ENCODE measurements around the gene TP63.
"Not testable (repeated sequence)": the region's sequence is repeated elsewhere in the genome, so short reads cannot be mapped to it uniquely, and the experiment has no call there.

TP63 gene

GRCh38 chr3:189631373-189631408, at the start of gene TP63:
TSS of gene TP63 (plus strand) at chr3:189631389. CDS start at chr3:189631516, 127 bp downstream.
- FAIRE-seq (no peak), DNase-seq (ENCODE audit: low spot score) (no peak)

- no peak for DNase-seq (ENCODE audit: low spot score)
- no peak for FAIRE-seq
Observed at GRCh38 chr3:189582179-189582578, 49.0 kb upstream of the TP63 start.

DNA sequence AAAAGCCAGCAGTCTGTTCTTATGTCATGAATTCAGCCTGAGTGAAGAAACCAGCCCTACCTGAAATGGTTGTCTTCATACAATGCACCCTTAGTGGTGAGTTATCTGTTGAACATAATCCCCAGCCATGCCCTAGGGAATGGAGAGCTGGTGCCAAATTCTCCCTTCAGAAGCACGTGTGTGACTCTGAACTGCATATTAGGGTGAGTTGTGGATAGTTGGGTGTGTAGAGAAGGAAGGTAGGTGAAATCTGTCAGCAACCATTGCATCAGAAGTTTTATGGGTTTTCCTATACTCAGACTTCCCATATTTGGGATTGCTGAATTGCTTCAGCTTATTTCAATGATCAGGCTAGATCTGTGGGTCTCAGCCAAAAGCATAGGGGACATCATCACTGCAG, 46.5 kb upstream of the TP63 start:
- no peak for FAIRE-seq
- DNase-seq (ENCODE audit: low spot score) = no peak

DNA sequence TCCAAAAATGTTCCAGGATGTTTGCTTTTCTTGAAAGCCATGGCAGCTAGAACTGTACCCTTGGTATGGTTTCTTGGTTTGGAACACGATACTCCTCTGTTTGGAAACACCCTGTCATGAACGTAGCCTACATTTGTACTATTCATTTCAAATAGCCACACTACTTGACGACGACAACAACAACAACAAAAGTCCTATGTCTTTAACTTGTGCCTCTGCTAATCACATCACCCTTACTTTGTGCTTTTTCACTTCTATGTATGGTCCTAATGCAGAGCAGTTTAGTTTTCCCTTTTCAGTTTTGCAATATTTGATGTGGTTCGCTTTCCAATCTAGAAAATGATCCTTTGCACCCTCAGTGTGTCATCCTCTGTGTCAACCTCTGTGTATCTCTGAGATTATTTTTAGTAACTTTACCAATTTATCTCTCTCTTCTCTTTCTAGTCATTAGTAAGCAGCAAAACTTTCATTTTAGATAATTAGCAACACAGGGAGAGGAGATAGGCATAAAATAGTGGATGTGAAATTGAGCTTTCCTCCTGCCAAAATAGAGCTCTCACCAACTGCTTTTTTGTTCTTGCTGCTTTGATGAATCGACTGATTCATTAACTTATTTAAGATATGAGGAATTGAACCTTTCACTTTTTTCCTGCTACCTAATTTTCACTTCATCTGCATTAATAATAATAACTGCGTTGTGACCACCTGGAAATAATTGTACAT, 44.1 kb upstream of the TP63 start:
- no peak for FAIRE-seq

DNA sequence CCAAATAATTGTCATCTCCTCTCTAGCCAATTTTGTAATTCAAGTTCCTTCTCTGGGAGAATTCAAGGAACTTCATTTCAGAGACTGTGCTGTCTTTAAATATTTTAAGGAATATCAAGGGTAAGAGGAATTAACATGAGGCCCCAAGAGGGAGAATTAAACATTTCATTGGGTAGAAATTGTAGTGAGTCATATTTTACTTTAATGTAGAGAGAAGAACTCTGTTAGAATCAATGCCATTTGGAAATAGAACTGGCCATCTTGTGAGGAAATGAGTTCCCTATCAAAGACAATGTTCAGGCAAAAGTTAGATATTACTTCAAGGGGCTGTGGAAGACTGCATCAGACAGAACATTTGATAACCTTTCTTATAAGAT, 43.5 kb upstream of the TP63 start:
- no peak for DNase-seq (ENCODE audit: low spot score)
- no peak for FAIRE-seq

More for the DNA sequence above, 44.1 kb upstream of the TP63 start:
- no peak for DNase-seq (ENCODE audit: low spot score)

DNA sequence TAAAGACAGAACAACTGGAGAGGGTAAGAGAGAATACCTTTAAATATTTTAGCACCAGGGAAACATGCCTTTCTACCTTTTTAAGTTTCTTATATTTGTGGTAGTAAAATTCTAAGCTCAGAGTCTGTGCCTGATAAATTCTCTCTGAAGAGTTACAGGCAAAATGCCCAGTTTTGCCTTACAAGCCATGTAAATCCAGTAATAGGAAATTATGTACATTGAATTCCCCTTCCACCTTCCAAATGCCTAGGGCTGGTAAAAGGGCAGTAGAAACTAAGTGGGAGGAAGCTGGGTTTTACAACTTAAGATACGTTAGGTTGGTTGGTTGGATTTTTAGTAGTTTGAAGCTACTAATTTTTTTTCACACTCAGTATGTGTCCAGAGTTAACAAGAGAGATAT, 43.1 kb upstream of the TP63 start:
- DNase-seq (ENCODE audit: low spot score) = no peak
- FAIRE-seq = no peak

- no peak for DNase-seq (ENCODE audit: low spot score)
- no peak for FAIRE-seq
Observed at GRCh38 chr3:189588475-189589178, 42.6 kb upstream of the TP63 start.

DNA sequence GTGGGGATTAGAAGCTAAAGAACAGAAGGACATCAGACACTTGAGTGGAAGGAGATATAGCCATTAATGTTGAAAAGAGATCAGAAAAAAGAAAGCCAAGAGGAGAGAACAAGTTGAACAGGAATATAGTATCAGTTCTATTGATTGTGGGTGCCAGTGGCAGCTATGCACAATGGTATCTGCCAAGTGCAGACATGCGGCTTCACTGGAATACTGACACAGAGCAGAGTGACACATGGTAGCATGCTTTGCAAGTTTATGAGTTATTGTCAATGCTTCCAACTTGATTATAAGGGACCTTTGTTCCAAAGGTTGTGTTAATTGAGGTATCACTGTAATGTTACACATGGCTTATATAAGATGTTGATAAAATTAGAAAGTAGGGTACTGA, 42.0 kb upstream of the TP63 start:
- DNase-seq (ENCODE audit: low spot score) (no peak), FAIRE-seq (no peak)

DNA sequence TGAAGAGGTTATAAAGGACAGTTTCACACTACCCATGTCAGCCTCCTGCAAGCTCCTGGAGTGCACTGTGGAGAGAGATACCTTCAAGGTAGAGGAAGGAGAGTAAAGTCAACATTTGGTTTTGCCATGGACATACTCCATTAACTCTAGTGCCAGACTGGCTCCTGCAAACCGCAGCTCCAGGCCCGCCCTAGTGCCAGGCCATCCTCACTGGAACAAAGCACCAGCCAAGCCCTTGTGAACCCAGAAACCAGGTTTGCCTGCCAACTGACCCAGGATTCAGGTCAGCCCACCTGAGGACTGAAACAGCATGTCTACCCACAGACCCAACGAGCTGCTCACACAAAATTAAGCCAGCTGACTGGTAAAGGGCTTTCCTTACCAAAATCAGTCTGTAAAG, 41.0 kb upstream of the TP63 start:
- DNase-seq (ENCODE audit: low spot score) (no peak), FAIRE-seq (no peak)

DNA sequence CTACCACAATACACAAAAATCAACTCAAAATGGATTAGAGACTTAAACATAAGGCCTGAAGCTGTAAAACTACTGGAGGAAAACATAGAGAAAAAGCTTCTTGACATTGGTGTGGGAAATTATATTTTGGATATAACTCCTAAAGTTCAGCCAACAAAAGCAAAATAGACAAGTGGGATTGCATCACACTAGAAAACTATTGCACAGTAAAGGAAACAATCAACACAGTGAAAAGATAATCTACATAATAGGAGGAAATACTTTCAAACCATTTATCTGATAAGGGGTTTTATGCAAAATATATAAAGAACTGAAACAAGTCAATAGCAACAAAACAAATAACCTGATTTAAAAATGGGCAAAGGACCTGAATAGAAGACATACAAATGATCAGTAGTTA, 37.6 kb upstream of the TP63 start:
- FAIRE-seq = no peak
- no peak for DNase-seq (ENCODE audit: low spot score)

DNA sequence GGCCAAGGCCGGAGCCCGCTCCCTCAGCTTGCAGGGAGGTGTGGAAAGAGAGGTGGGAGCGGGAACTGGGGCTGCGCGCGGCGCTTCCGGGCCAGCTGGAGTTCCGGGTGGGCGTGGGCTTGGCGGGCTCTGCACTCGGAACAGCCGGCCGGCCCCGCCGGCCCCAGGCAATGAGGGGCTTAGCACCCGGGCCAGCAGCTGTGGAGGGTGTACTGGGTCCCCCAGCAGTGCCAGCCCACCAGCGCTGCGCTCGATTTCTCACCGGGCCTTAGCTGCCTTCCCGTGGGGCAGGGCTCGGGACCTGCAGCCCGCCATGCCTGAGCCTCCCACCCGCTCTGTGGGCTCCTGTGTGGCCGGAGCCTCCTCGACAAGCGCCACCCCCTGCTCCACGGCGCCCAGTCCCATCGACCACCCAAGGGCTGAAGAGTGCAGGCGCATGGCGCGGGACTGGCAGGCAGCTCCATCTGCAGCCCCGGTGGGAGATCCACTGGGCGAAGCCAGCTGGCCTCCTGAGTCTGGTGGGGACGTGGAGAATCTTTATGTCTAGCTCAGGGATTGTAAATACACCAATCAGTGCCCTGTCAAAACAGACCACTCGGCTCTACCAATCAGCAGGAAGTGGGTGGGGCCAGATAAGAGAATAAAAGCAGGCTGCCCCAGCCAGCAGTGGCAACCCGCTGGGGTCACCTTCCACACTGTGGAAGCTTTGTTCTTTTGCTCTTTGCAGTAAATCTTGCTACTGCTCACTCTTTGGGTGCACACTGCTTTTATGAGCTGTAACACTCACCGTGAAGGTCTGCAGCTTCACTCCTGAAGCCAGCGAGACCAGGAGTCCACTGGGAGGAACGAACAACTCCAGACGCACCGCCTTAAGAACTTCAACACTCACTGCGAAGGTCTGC, 34.9 kb upstream of the TP63 start:
- not testable (repeated sequence) for DNase-seq (ENCODE audit: low spot score); FAIRE-seq

GRCh38 chr3:189597918-189598317, 33.3 kb upstream of the TP63 start:
- DNase-seq (ENCODE audit: low spot score) (no peak), FAIRE-seq (no peak)

DNA sequence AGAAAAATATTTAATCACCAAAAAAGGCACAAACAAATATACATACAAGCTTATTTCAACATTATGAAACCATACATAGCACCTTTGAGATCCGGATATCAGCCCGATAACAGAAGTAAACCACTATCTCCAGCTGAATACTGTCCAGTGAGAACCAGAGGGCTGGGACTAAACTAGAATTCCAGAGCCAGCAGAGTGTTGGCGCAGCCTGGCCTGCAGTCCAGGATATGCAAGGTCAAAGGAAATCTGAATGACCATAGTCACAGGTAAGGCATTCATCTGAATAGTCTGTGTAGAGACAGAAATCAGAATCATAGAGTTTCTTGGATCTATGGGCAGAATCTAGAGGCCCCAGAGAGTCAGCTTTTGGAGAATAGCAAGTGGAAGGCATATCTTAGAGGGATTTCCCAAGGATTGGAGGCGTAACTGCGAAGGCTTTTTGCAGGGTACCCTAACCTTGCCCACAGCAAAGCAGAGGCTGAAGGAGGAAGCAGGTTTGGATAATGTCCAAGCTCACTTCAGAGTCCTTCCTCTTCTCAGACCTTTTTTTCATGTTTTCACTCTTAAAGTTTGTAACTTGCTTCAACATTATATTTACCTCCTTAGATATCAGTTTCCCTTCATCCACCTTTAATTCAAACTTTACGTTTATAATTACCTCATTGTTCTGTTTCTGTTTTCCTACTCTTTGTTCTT, 32.5 kb upstream of the TP63 start:
- DNase-seq (ENCODE audit: low spot score) (no peak), FAIRE-seq (no peak)

- FAIRE-seq = no peak
- no peak for DNase-seq (ENCODE audit: low spot score)
Observed at GRCh38 chr3:189602471-189602870, 28.7 kb upstream of the TP63 start.

DNA sequence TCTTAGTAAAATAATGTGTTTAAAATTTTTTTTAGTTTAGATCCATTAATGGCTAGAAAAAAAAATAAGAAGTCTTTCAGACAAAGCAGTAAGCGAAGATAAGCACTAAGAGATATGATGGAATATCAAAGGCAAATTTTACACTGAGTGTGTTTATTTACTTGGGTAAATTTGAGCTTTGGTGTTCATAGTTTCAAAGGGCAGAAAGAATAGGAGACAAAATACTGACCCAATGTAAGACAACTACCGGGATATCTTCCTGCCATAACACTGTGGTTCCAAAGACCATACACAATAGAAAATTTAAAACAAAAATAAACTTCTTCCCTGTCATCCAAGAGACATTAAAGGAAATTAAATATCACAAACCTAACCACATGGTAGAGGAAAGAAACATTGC, 25.5 kb upstream of the TP63 start:
- FAIRE-seq = no peak
- DNase-seq (ENCODE audit: low spot score) = no peak

GRCh38 chr3:189606774-189607173, 24.4 kb upstream of the TP63 start:
- DNase-seq (ENCODE audit: low spot score) = no peak
- no peak for FAIRE-seq

DNA sequence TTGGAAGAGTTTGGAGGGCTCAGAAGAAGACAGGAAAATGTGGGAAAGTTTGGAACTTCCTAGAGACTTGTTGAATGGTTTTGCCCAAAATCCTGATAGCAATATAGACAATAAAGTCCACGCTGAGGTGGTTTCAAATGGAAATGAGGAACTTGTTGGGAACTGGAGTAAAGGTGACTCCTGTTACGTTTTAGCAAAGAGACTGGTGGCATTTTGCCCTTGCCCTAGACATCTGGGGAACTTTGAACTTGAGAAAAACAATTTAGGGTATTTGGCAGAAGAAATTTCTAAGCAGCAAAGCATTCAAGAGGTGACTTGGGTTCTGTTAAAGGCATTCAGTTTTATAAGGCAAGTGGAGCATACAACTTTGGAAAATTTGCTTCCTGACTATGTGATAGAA, 18.5 kb upstream of the TP63 start:
- FAIRE-seq; DNase-seq (ENCODE audit: low spot score): not testable (repeated sequence)

DNA sequence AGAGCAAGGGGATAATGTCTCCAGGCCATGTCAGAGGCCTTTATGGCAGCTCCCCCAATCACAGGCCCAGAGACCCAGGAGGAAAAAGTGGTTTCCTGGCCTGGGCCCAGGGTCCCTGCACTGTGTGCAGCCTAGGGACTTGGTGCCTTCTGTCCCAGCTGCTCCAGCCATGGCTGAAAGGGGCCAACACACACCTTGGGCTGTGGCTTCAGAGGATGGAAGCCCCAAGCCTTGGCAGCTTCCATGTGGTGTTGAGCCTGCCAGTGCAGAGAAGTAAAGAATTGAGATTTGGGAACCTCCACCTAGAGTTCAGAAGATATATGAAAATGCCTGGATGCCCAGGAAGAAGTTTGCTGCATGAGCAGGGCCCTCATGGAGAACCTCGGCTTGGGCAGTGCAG, 18.1 kb upstream of the TP63 start:
- no peak for DNase-seq (ENCODE audit: low spot score)
- no peak for FAIRE-seq

GRCh38 chr3:189621948-189622603, 9.1 kb upstream of the TP63 start:
- FAIRE-seq (no peak), DNase-seq (ENCODE audit: low spot score) (no peak)

DNA sequence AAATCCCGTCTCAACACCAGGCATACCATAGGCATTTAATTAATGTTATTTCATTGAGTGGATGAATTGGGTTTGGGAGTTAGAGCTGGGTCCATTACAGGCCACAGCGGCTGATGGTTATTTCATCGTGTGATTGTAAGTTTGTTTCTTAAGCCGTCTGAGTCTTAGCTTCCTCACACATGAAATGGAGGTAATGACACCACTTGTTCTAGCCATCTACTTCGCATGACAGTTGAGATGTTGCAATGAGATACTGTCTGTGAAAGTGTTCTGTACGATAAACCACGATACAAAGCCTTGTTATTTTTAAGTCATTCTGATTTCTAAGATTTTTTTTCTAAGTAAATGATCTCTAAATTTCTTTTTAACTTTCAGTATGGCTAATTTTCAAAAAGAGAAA, 8.6 kb upstream of the TP63 start:
- no peak for FAIRE-seq
- DNase-seq (ENCODE audit: low spot score) = no peak

- FAIRE-seq (no peak), DNase-seq (ENCODE audit: low spot score) (no peak)
Observed at GRCh38 chr3:189624130-189624529, 7.1 kb upstream of the TP63 start.

DNA sequence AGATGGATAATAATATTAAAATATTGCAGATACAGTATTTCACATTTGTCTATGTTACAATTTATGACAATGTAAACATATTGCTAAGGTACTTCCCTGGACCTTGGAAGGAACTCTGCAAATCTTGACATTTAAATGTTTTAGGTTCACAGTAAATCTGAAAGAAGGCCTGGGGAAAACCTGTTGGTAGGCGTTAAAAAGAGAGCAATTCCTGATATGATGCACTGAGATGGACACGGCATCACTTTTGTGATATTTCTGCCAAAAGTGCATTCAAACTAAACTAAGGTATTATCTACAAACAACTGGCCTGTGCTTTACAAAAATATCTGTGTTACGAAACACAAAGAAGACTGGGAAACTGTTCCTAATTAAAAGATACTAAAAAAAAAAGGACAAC, 6.1 kb upstream of the TP63 start:
- DNase-seq (ENCODE audit: low spot score) (no peak), FAIRE-seq (no peak)

All from urothelium cell line (cell line).